H1 (cell line): ENCODE results near the gene FDPS. TPM values are rescaled to one million over a fixed set of nuclear protein-coding genes. Genes with fewer than 3 reads are reported as not detected.

Experiments
- CTCF ChIA-PET: fragments of 300-600 bp; sonication (Branson Sonifier 250); formaldehyde crosslinking; loops from one replicate; lab custom pipeline; 2021; ENCODE audit not compliant: partially characterized antibody; lab: Charles Lee
- POLR2A ChIA-PET: fragments of 300-600 bp; sonication (Branson Sonifier 250); formaldehyde crosslinking; loops from one replicate; lab custom pipeline; 2021; ENCODE audit warnings: inconsistent platforms; ENCODE audit not compliant: partially characterized antibody; lab: Charles Lee
- DNase-seq, 2 experiments: peaks; one replicate each; pipeline versions ENCODE4 v3.0.0 to v3.0.0-alpha.2; 2010 to 2022; ENCODE audit warnings: low spot score in 2 of 2, low read depth in 1 of 2, mixed read lengths in 1 of 2
- FAIRE-seq: peaks from 2 replicates; lab custom pipeline; 2011; peaks lifted over from hg19 to GRCh38; lab: Jason Lieb, UNC
- H2AFZ ChIP-seq: 2 replicates; pipeline ENCODE4 v1.8.1; 2012; ENCODE audit warnings: low read length, inconsistent platforms
- H2AK5ac ChIP-seq: 2 replicates; pipeline ENCODE4 v1.6.1; 2013; ENCODE audit warnings: low read depth, low read length
- H2BK120ac ChIP-seq: replicated peaks from 2 replicates; pipeline ENCODE3; 2013; ENCODE audit warnings: low read depth, low read length, inconsistent platforms
- H2BK12ac ChIP-seq: 2 replicates; pipeline ENCODE4 v1.6.1; 2013; ENCODE audit warnings: low read depth, low read length
- H2BK15ac ChIP-seq: 2 replicates; pipeline ENCODE4 v1.6.1; 2013; ENCODE audit warnings: low read length
- H2BK20ac ChIP-seq: 2 replicates; pipeline ENCODE4 v1.6.1; 2013; ENCODE audit warnings: low read length
- H2BK5ac ChIP-seq: 2 replicates; pipeline ENCODE4 v1.6.1; 2013; ENCODE audit warnings: low read depth, low read length
- H3K14ac ChIP-seq: 2 replicates; pipeline ENCODE4 v1.6.1; 2013; ENCODE audit warnings: inconsistent platforms; ENCODE audit not compliant: insufficient read length
- H3K18ac ChIP-seq: 2 replicates; pipeline ENCODE4 v1.6.1; 2013; ENCODE audit warnings: low read length; ENCODE audit errors: extremely low read depth
- H3K23ac ChIP-seq: 2 replicates; pipeline ENCODE4 v1.6.1; 2013; ENCODE audit warnings: inconsistent platforms; ENCODE audit not compliant: insufficient read length
- H3K23me2 ChIP-seq: 2 replicates; pipeline ENCODE4 v1.6.1; 2013; ENCODE audit warnings: low read depth, low read length
- H3K27ac ChIP-seq: 2 replicates; pipeline ENCODE4 v1.6.1; 2011; ENCODE audit warnings: low read depth, low read length, inconsistent platforms
- H3K27me3 ChIP-seq, 4 experiments: replicated peaks in 1 of 4; 1 replicate in 1 of 4; 2 replicates in 3 of 4; pipeline versions ENCODE4 v1.6.1 to v1.8.1; 2011 to 2013; ENCODE audit warnings: low read length in 3 of 4, mild to moderate bottlenecking in 3 of 4, inconsistent platforms in 2 of 4, mixed read lengths in 2 of 4, moderate library complexity in 1 of 4; ENCODE audit not compliant: control insufficient read depth in 3 of 4, insufficient read depth in 3 of 4; ENCODE audit errors: extremely low read depth in 1 of 4
- H3K36me3 ChIP-seq, 4 experiments: 2 replicates each; pipeline versions ENCODE4 v1.6.1 to v1.8.1; 2011 to 2013; ENCODE audit warnings: mild to moderate bottlenecking in 4 of 4, low read length in 3 of 4, moderate library complexity in 2 of 4, control low read depth in 1 of 4, inconsistent platforms in 1 of 4; ENCODE audit not compliant: insufficient read depth in 4 of 4, control insufficient read depth in 2 of 4
- H3K4ac ChIP-seq: replicated peaks from 2 replicates; pipeline ENCODE3; 2013; ENCODE audit warnings: low read length, low read depth, mixed read lengths, inconsistent platforms; ENCODE audit not compliant: insufficient read length
- H3K4me1 ChIP-seq, 4 experiments: replicated peaks in 1 of 4; 1 replicate in 1 of 4; 2 replicates in 3 of 4; pipeline versions ENCODE4 v1.6.1 to v1.8.1; 2011 to 2013; ENCODE audit warnings: low read length in 3 of 4, inconsistent platforms in 2 of 4, mixed read lengths in 1 of 4; ENCODE audit not compliant: insufficient read depth in 4 of 4, control insufficient read depth in 3 of 4
- H3K4me2 ChIP-seq, 2 experiments: 2 replicates each; pipeline versions ENCODE4 v1.6.1 to v1.8.1; 2011 to 2013; ENCODE audit warnings: low read depth in 2 of 2, low read length in 2 of 2, control low read depth in 1 of 2, inconsistent platforms in 1 of 2, mild to moderate bottlenecking in 1 of 2; ENCODE audit not compliant: insufficient read depth in 1 of 2
- H3K4me3 ChIP-seq, 4 experiments: fragments of 200-600, 300-600 bp in 1 of 4; sonication (generic), shearing (Covaris generic), sonication (Bioruptor Twin) in 1 of 4; 2 replicates each; pipeline versions ENCODE4 v1.5.1 to v1.8.1; 2011 to 2016; ENCODE audit warnings: low read length in 4 of 4, low read depth in 3 of 4, control low read depth in 2 of 4, inconsistent platforms in 2 of 4, mild to moderate bottlenecking in 2 of 4, mixed read lengths in 1 of 4, moderate library complexity in 1 of 4; ENCODE audit not compliant: insufficient read depth in 2 of 4; ENCODE audit errors: extremely low read depth in 1 of 4
- H3K56ac ChIP-seq: replicated peaks from 2 replicates; pipeline ENCODE3; 2013; ENCODE audit warnings: low read depth, mild to moderate bottlenecking, mixed read lengths, low read length, inconsistent platforms; ENCODE audit not compliant: insufficient read length
- H3K79me1 ChIP-seq: 2 replicates; pipeline ENCODE4 v1.6.1; 2013; ENCODE audit warnings: low read depth, low read length, control low read depth
- H3K79me2 ChIP-seq, 2 experiments: 2 replicates each; pipeline versions ENCODE4 v1.6.1 to v1.8.1; 2012 to 2013; ENCODE audit warnings: low read length in 2 of 2, mild to moderate bottlenecking in 2 of 2, inconsistent platforms in 1 of 2; ENCODE audit not compliant: insufficient read depth in 2 of 2, control insufficient read depth in 1 of 2
- H3K9ac ChIP-seq, 4 experiments: replicated peaks in 1 of 4; 1 replicate in 1 of 4; 2 replicates in 3 of 4; pipeline versions ENCODE4 v1.6.1 to v1.8.1; 2011 to 2013; ENCODE audit warnings: low read depth in 3 of 4, low read length in 3 of 4, control low read depth in 2 of 4, mild to moderate bottlenecking in 2 of 4, moderate library complexity in 2 of 4, inconsistent platforms in 1 of 4; ENCODE audit errors: extremely low read depth in 1 of 4
- H3K9me3 ChIP-seq, 2 experiments: 2 replicates each; pipeline versions ENCODE4 v1.6.1 to v1.8.1; 2012 to 2013; ENCODE audit warnings: mild to moderate bottlenecking in 2 of 2, moderate library complexity in 2 of 2, control low read depth in 1 of 2, inconsistent platforms in 1 of 2, low read depth in 1 of 2, low read length in 1 of 2, mixed read lengths in 1 of 2; ENCODE audit not compliant: insufficient read depth in 2 of 2
- H4K20me1 ChIP-seq, 2 experiments: replicated peaks in 1 of 2; 2 replicates each; pipeline versions ENCODE3 to v1.8.1; 2011 to 2013; ENCODE audit warnings: inconsistent platforms in 2 of 2, low read length in 2 of 2, mild to moderate bottlenecking in 1 of 2; ENCODE audit not compliant: insufficient read depth in 2 of 2, control insufficient read depth in 1 of 2
- H4K5ac ChIP-seq: 2 replicates; pipeline ENCODE4 v1.6.1; 2013; ENCODE audit warnings: low read length, low read depth, mixed read lengths, inconsistent platforms; ENCODE audit not compliant: insufficient read length
- H4K8ac ChIP-seq: 2 replicates; pipeline ENCODE4 v1.8.0; 2013; ENCODE audit warnings: mild to moderate bottlenecking, moderate library complexity, low read length, inconsistent platforms; ENCODE audit not compliant: insufficient read depth; ENCODE audit errors: extremely low read depth
- H4K91ac ChIP-seq: replicated peaks from 2 replicates; pipeline ENCODE3; 2013; ENCODE audit warnings: low read length, mixed read lengths, inconsistent platforms; ENCODE audit not compliant: insufficient read length
- BACH1 ChIP-seq: IDR thresholded peaks from 2 replicates; pipeline ENCODE4 v1.6.1; 2012; ENCODE audit warnings: low read length, improper control_type of control experiment
- CHD1 ChIP-seq: IDR thresholded peaks from 2 replicates; pipeline ENCODE4 v1.6.1; 2012; ENCODE audit warnings: low read depth, low read length, improper control_type of control experiment
- KDM4A ChIP-seq: IDR thresholded peaks from one replicate; pipeline ENCODE4 v1.7.1; 2012; ENCODE audit warnings: low read depth, mild to moderate bottlenecking, moderate library complexity, low read length, inconsistent platforms; ENCODE audit not compliant: severe bottlenecking
- PHF8 ChIP-seq: fragments of 200-600 bp; sonication (generic); conservative IDR thresholded peaks from 2 replicates; pipeline ENCODE4 v1.7.1; 2012; ENCODE audit warnings: low read depth, mild to moderate bottlenecking, inconsistent platforms, low read length, moderate library complexity
- POU5F1 ChIP-seq: IDR thresholded peaks from 2 replicates; pipeline ENCODE4 v1.6.1; 2011; ENCODE audit warnings: low read depth, mild to moderate bottlenecking, low read length, moderate library complexity
- RXRA ChIP-seq: IDR thresholded peaks from 2 replicates; pipeline ENCODE4 v1.6.1; 2011; ENCODE audit warnings: low read depth, mild to moderate bottlenecking, low read length, moderate library complexity; ENCODE audit not compliant: insufficient read depth
- SAP30 ChIP-seq: fragments of 300-600 bp; sonication (generic); IDR thresholded peaks from 2 replicates; pipeline ENCODE4 v1.7.1; 2012; ENCODE audit warnings: low read length, moderate library complexity, mild to moderate bottlenecking, inconsistent platforms; ENCODE audit not compliant: insufficient read depth, insufficient replicate concordance
- SP1 ChIP-seq: IDR thresholded peaks from 2 replicates; pipeline ENCODE4 v1.6.1; 2011; ENCODE audit warnings: low read depth, low read length
- YY1 ChIP-seq: IDR thresholded peaks from 2 replicates; pipeline ENCODE4 v1.6.1; 2011; ENCODE audit warnings: low read depth, mild to moderate bottlenecking, low read length
- WGBS, 2 experiments: shearing (Covaris generic) in 1 of 2; methylation state at CpG; one replicate each; pipeline versions ENCODE4 v1.1.6 to v1.1.7; 2013 to 2015; ENCODE audit warnings: low lambda C conversion rate in 2 of 2, mixed read lengths in 2 of 2, inconsistent platforms in 1 of 2, low coverage in 1 of 2, missing lambda C conversion rate in 1 of 2; ENCODE audit not compliant: insufficient replicate concordance in 2 of 2, insufficient coverage in 1 of 2, insufficient read length in 1 of 2; ENCODE audit errors: extremely low coverage in 1 of 2, missing lambda C conversion rate in 1 of 2; 5-methylcytosine and 5-hydroxymethylcytosine counted together
- polyA plus RNA-seq, 7 experiments: library from polyadenylated mRNA; depleted of rRNA in 3 of 7; stranded (reverse) in 5 of 7; unstranded in 2 of 7; fragments of >200 nt in 5 of 7; fragments of 200-250 nt in 2 of 7; gene quantifications; 1 replicate in 5 of 7; 2 replicates in 1 of 7; 4 replicates in 1 of 7; pipeline versions ENCODE4 v1.2.1 to v1.2.3, GENCODE V29; 2011 to 2013; ENCODE audit warnings: missing spikeins in 2 of 7, mixed read lengths in 2 of 7
- total RNA-seq: library from RNA; stranded (reverse); fragmentation: NEBNext Ultra II Directional; extraction: Animal tissue kit (Norgen Biotek cat#: 25700); gene quantifications from 2 replicates; pipeline ENCODE4 v1.2.1, GENCODE V29; 2021
- TF ChIP-seq, protein P1 (sequence below), 3 experiments: IDR thresholded peaks; 1 replicate in 2 of 3; 2 replicates in 1 of 3; pipeline versions ENCODE4 v1.5.1 to v1.6.1; 2011; ENCODE audit warnings: low read length in 3 of 3, mild to moderate bottlenecking in 3 of 3, inconsistent platforms in 2 of 3, low read depth in 1 of 3, moderate library complexity in 1 of 3; ENCODE audit not compliant: insufficient read depth in 1 of 3; ENCODE audit errors: control extremely low read depth in 1 of 3

FDPS gene
- total and polyA plus RNA-seq, 2 of the 8 experiments (the other 6 are each of a cell fraction or from before 2014, with no cell fraction given), result 267 to 368 TPM

DNA sequence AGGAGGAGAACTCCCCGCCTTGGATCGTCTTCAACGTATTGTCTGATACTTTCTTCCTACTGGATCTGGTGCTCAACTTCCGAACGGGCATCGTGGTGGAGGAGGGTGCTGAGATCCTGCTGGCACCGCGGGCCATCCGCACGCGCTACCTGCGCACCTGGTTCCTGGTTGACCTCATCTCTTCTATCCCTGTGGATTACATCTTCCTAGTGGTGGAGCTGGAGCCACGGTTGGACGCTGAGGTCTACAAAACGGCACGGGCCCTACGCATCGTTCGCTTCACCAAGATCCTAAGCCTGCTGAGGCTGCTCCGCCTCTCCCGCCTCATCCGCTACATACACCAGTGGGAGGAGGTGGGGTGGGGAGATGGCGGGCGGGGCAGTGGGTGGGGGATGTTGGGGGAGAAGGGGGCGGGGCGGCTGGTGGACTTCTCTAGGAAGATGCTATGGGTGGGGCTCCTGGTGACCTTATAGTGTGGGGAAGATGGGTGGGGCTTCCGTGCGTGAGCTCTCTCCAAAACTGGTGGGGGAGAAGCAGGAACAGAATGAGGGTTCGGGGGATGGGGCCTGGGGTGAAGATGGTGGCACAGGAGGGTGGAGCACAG, 26.1 kb upstream of the FDPS start:
- Histone ChIP-seq H3K27ac (no peak overlapping the region), H2BK20ac (no peak overlapping the region), H3K18ac (no peak overlapping the region), H4K20me1 (no peaks in the 10 kb centered on the region), H4K8ac (no peak overlapping the region), H4K91ac (no peak overlapping the region), H3K23me2 (peaks cover 4% of the 10 kb centered on the region; the same call in 1 of the 2 replicates), H3K9ac (no peak overlapping the region), H3K36me3 (no peaks in the 10 kb centered on the region; a peak in 1 of 8 replicates), H2BK5ac (no peak overlapping the region), H3K79me2 (no peaks in the 10 kb centered on the region), H3K23ac (no peak overlapping the region), H3K14ac (no peak overlapping the region), H3K9me3 (no peaks in the 10 kb centered on the region), H3K4me1 (peaks cover 9 to 10% (median 10%) of the 10 kb centered on the region in 4 experiments), H3K4me3 (no peak overlapping the region), H4K5ac (no peak overlapping the region), H2AFZ (no peak overlapping the region), H2BK15ac (0 out of 2 replicates have a peak overlapping the region, but pooled peaks have one; percentile 46)
- no peak for FAIRE-seq
- DNase-seq, result no peak
- WGBS, 2 experiments, result 94% methylated on average over 26 of the region's 29 CpGs; no CpG with 5 or more reads in 1 of the 2 experiments
- POLR2A ChIA-PET, result interaction anchor here (0.6 to 2.5 kb wide), 4 partner anchors 9 to 196 kb away, joined by 3 to 10 read pairs (median 4); no protein-coding TSS in a partner anchor
- CTCF ChIA-PET, result interaction anchor here (3.2 to 8.4 kb wide), 3 partner anchors 24 to 40 kb away, joined by 15 to 79 read pairs (median 50); partner anchors contain the start of genes FDPS and RUSC1
- TF ChIP-seq KDM4A (no peak), PHF8 (no peak), CHD1 (no peak), SAP30 (no peak), POU5F1 (no peak), RXRA (no peak), YY1 (no peak), SP1 (no peak), BACH1 (no peak)
- TF ChIP-seq, protein P1, sequence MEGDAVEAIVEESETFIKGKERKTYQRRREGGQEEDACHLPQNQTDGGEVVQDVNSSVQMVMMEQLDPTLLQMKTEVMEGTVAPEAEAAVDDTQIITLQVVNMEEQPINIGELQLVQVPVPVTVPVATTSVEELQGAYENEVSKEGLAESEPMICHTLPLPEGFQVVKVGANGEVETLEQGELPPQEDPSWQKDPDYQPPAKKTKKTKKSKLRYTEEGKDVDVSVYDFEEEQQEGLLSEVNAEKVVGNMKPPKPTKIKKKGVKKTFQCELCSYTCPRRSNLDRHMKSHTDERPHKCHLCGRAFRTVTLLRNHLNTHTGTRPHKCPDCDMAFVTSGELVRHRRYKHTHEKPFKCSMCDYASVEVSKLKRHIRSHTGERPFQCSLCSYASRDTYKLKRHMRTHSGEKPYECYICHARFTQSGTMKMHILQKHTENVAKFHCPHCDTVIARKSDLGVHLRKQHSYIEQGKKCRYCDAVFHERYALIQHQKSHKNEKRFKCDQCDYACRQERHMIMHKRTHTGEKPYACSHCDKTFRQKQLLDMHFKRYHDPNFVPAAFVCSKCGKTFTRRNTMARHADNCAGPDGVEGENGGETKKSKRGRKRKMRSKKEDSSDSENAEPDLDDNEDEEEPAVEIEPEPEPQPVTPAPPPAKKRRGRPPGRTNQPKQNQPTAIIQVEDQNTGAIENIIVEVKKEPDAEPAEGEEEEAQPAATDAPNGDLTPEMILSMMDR (IDR thresholded peaks at IDR 0.05; ENCODE audit: control extremely low read depth in 1 of 3, insufficient read depth in 1 of 3, low read depth in 1 of 3, low read length in 3 of 3), result no peak
- TF ChIP-seq, all 59 proteins: peak for 0
- no peak overlapping the region for H3K4ac ChIP-seq
- no peak overlapping the region for H3K4me2 ChIP-seq
- H3K56ac ChIP-seq, result no peak overlapping the region
- no peaks in the 10 kb centered on the region for H3K27me3 ChIP-seq
- 0 out of 2 replicates have a peak overlapping the region, but pooled peaks have one; percentile 27 for H2BK12ac ChIP-seq
- no peaks in the 10 kb centered on the region; the same call in 1 of the 2 replicates for H3K79me1 ChIP-seq
- H2AK5ac ChIP-seq, result no peak overlapping the region
- no peak overlapping the region for H2BK120ac ChIP-seq
